Spleen (tissue), 13 donors: ENCODE results near the gene ABCA3. TPM values are rescaled to one million over a fixed set of nuclear protein-coding genes. Genes with fewer than 3 reads are reported as not detected.

ENCODE experiments used
- DNase-seq: peaks from one replicate; pipeline ENCODE4 v3.0.0-alpha.2; 2020
- H3K27ac ChIP-seq, 8 donors: fragments of 200-600 bp; sonication (generic) in 7 of 8; 1 replicate in 4 of 8; 2 replicates in 4 of 8; pipeline versions ENCODE4 v1.5.0 to v1.8.0; 2016 to 2021; ENCODE audit warnings: inconsistent platforms in 4 of 8, mild to moderate bottlenecking in 4 of 8, moderate library complexity in 1 of 8
- H3K27me3 ChIP-seq, 7 donors: fragments of 200-600 bp; sonication (generic) in 6 of 7; replicated peaks in 1 of 7; 1 replicate in 4 of 7; 2 replicates in 3 of 7; pipeline versions ENCODE4 v1.5.0 to v1.8.0; 2016 to 2021; ENCODE audit warnings: inconsistent platforms in 3 of 7, mild to moderate bottlenecking in 1 of 7
- H3K36me3 ChIP-seq, 6 donors: fragments of 200-600 bp; sonication (generic) in 5 of 6; 1 replicate in 4 of 6; 2 replicates in 2 of 6; pipeline versions ENCODE4 v1.5.0 to v1.8.0; 2016 to 2021; ENCODE audit warnings: inconsistent platforms in 2 of 6
- H3K4me1 ChIP-seq, 6 donors: fragments of 200-600 bp; sonication (generic) in 5 of 6; 1 replicate in 3 of 6; 2 replicates in 3 of 6; pipeline versions ENCODE4 v1.5.0 to v1.8.0; 2016 to 2021; ENCODE audit warnings: inconsistent platforms in 3 of 6
- H3K4me3 ChIP-seq, 8 donors: fragments of 200-600 bp; sonication (generic) in 7 of 8; 1 replicate in 4 of 8; 2 replicates in 4 of 8; pipeline versions ENCODE4 v1.5.0 to v1.8.0; 2016 to 2021; ENCODE audit warnings: inconsistent platforms in 4 of 8, mild to moderate bottlenecking in 4 of 8, moderate library complexity in 2 of 8
- H3K9me3 ChIP-seq, 8 donors: fragments of 200-600 bp; sonication (generic) in 7 of 8; 1 replicate in 4 of 8; 2 replicates in 4 of 8; pipeline versions ENCODE4 v1.5.0 to v1.8.0; 2016 to 2021; ENCODE audit warnings: inconsistent platforms in 4 of 8
- POLR2A ChIP-seq, 3 donors: fragments of 450-650 bp; IDR thresholded peaks; one replicate each; pipeline ENCODE4 v1.5.1; 2017; ENCODE audit warnings: antibody characterized with exemption in 3 of 3, mild to moderate bottlenecking in 1 of 3
- POLR2AphosphoS5 ChIP-seq, 3 donors: sonication (generic); formaldehyde crosslinking; IDR thresholded peaks; one replicate each; pipeline ENCODE4 v1.5.1; 2017; ENCODE audit warnings: antibody characterized with exemption in 3 of 3
- WGBS, 5 donors: extraction: QIAGEN DNeasy Blood & Tissue Kit in 3 of 5; methylation state at CpG; one replicate each; pipeline versions ENCODE4 v1.1.5 to v1.1.7; 2013 to 2018; 5-methylcytosine and 5-hydroxymethylcytosine counted together
- intact Hi-C: fragments of 100-400 bp; cut with DNase I; formaldehyde crosslinking; loops from one replicate; pipeline ENCODE4 v1.15.0; 2023; ENCODE audit warnings: low total_unique reads
- long read RNA-seq, 2 donors: transcript quantifications; one replicate each; lab custom pipeline, GENCODE V29; 2026
- polyA plus RNA-seq, 3 donors: library from polyadenylated mRNA; stranded (reverse); fragments of 200-250 nt; gene quantifications; one replicate each; pipeline ENCODE4 v1.2.1, GENCODE V29; 2013
- total RNA-seq, 7 donors: library from RNA; depleted of rRNA in 3 of 7; stranded (reverse); fragments of >200 nt in 3 of 7; fragmentation: NEBNext Ultra II Directional in 4 of 7; extraction: Animal tissue kit (Norgen Biotek cat#: 25700) in 4 of 7; gene quantifications; one replicate each; pipeline versions ENCODE4 v1.1.0 to v1.2.1, GENCODE V29; 2016 to 2021
- TF ChIP-seq, protein P1 (sequence below), 11 experiments: fragments of 200-600 bp in 7 of 11; fragments of 450-650 bp in 4 of 11; sonication (generic) in 4 of 11; IDR thresholded peaks in 8 of 11; conservative IDR thresholded peaks in 3 of 11; 1 replicate in 7 of 11; 2 replicates in 4 of 11; pipeline versions ENCODE4 v1.4.0 to v1.8.0; 2016 to 2021; ENCODE audit warnings: antibody characterized with exemption in 11 of 11, inconsistent platforms in 4 of 11, mild to moderate bottlenecking in 1 of 11
- donor health status: healthy with polysubstance abuse.
- donor health status: DM: no; HTN: no; CAD: no; lungs with moderate emphysema.
- donor health status: DM: no; HTN: no; CAD: no.
- donor health status: Bipolar disorder and iron deficiency.
- donor health status: healthy.
- donor health status: DM: no; HTN: no; CAD: no.
- donor health status: DM: yes; HTN: yes; CAD: no.

The ABCA3 gene
- total RNA-seq (10 to 100 TPM in 1 of 7 donors, 1 to 10 TPM in 6; 6.5 to 12.6 (median 7.3) TPM), polyA plus RNA-seq (1 to 10 TPM; 2.5 to 5.5 (median 2.5) TPM)
- long read RNA-seq, donor 1 = 0 reads
- long read RNA-seq, donor 2 = 0 reads

- 13 to 30% (median 20%) methylated on average over 38 to 110 of the region's 110 CpGs for WGBS, 5 donors
- H3K27ac ChIP-seq = peak within 1 kb of the TSS in 5 of 8 donors; percentile 22 to 66 (median 39)
- H3K4me1 ChIP-seq = peaks cover 7 to 29% (median 26%) of the 10 kb centered on the region in 6 donors
- H3K9me3 ChIP-seq = peaks cover 0 to 4% (median 0%) of the 10 kb centered on the region in 8 donors
- peak; percentile 98 for DNase-seq
- TF ChIP-seq POLR2AphosphoS5 (IDR thresholded peaks at IDR 0.05) (peak; percentile 67 to 89 (median 82)), POLR2A (IDR thresholded peaks at IDR 0.05) (no peak)
- TF ChIP-seq, protein P1, sequence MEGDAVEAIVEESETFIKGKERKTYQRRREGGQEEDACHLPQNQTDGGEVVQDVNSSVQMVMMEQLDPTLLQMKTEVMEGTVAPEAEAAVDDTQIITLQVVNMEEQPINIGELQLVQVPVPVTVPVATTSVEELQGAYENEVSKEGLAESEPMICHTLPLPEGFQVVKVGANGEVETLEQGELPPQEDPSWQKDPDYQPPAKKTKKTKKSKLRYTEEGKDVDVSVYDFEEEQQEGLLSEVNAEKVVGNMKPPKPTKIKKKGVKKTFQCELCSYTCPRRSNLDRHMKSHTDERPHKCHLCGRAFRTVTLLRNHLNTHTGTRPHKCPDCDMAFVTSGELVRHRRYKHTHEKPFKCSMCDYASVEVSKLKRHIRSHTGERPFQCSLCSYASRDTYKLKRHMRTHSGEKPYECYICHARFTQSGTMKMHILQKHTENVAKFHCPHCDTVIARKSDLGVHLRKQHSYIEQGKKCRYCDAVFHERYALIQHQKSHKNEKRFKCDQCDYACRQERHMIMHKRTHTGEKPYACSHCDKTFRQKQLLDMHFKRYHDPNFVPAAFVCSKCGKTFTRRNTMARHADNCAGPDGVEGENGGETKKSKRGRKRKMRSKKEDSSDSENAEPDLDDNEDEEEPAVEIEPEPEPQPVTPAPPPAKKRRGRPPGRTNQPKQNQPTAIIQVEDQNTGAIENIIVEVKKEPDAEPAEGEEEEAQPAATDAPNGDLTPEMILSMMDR (IDR thresholded peaks at IDR 0.05 in 8 of 11, conservative IDR thresholded peaks at IDR 0.05 in 3 of 11) = peak; percentile 100
- intact Hi-C loops = no loop called here
- H3K27me3 ChIP-seq = peaks cover 0 to 39% (median 6%) of the 10 kb centered on the region in 7 donors
- peak within 1 kb of the TSS; percentile 74 to 98 (median 84) for H3K4me3 ChIP-seq
- H3K36me3 ChIP-seq = no peaks in the 10 kb centered on the region
These were observed at the start of gene ABCA3 for GRCh38 chr16:2340564-2341455. Gene ABCA3, minus strand, starts transcription at chr16:2340728. Its CDS starts 14,262 bp downstream, at chr16:2326466.

GRCh38 chr16:2388875-2389433 is 48.4 kb upstream of the ABCA3 start:
- H3K27me3 ChIP-seq = no peaks in the 10 kb centered on the region
- DNase-seq = no peak
- H3K36me3 ChIP-seq = no peaks in the 10 kb centered on the region
- 54 to 68% (median 61%) methylated on average over 2 of the region's 2 CpGs for WGBS, 5 donors
- H3K27ac ChIP-seq = no peak overlapping the region
- intact Hi-C loops = no loop called here
- H3K4me1 ChIP-seq = no peaks in the 10 kb centered on the region
- no peak overlapping the region for H3K4me3 ChIP-seq
- peaks cover 0 to 18% (median 12%) of the 10 kb centered on the region in 8 donors for H3K9me3 ChIP-seq
- TF ChIP-seq POLR2AphosphoS5 (IDR thresholded peaks at IDR 0.05) (no peak), POLR2A (IDR thresholded peaks at IDR 0.05) (no peak)
- TF ChIP-seq, protein P1 (IDR thresholded peaks at IDR 0.05 in 8 of 11, conservative IDR thresholded peaks at IDR 0.05 in 3 of 11) = no peak

GRCh38 chr16:2388139-2388874 is 47.8 kb upstream of the ABCA3 start:
- intact Hi-C loops = no loop called here
- WGBS, 5 donors = 70 to 87% (median 76%) methylated on average over 3 of the region's 3 CpGs
- DNase-seq = no peak
- no peak overlapping the region for H3K4me3 ChIP-seq
- no peaks in the 10 kb centered on the region for H3K36me3 ChIP-seq
- no peak overlapping the region for H3K27ac ChIP-seq
- no peak for TF ChIP-seq POLR2A (IDR thresholded peaks at IDR 0.05)
- TF ChIP-seq POLR2AphosphoS5 (IDR thresholded peaks at IDR 0.05) = no peak
- TF ChIP-seq, protein P1 (IDR thresholded peaks at IDR 0.05 in 8 of 11, conservative IDR thresholded peaks at IDR 0.05 in 3 of 11) = no peak
- peaks cover 0 to 18% (median 12%) of the 10 kb centered on the region in 8 donors for H3K9me3 ChIP-seq
- H3K4me1 ChIP-seq = no peaks in the 10 kb centered on the region
- H3K27me3 ChIP-seq = no peaks in the 10 kb centered on the region
